Measurements from ENCODE around the gene TTN. TPM values are rescaled to one million over a fixed set of nuclear protein-coding genes. Genes with fewer than 3 reads are reported as not detected.

The TTN gene
- total RNA-seq, 3 donors from 2014 or later: 1.3 to 8.6 (median 2.1) TPM

DNA sequence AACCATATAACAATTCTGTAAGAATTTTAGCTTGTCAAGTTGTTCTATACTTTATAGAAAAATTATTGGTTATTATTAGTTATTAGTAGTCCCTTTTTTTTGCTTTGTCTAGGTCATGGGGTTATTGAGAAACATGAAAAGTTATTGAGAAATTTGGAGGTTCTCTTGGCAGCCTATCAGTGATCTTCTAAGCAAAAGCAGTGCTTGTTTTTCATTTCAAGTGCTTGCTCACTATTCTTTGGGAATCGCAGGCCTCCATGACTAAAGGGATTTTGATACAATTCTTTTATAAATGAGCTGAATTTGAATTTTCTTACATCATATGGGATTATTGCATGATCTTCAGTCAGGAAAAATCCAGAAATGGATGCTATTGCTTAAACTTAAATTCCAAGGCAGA is 301.1 kb downstream of the TTN start:
- intact Hi-C loops (cut with DNase I, micrococcal nuclease): no loop called here
- ATAC-seq (no peak), DNase-seq (no peak)
- Histone ChIP-seq H3K36me3 (ENCODE audit: low read depth) (no peaks in the 10 kb centered on the region), H3K4me1 (ENCODE audit: low read depth) (no peaks in the 10 kb centered on the region), H3K9me3 (no peaks in the 10 kb centered on the region), H3K4me3 (no peak overlapping the region)
- TF ChIP-seq, protein P1, sequence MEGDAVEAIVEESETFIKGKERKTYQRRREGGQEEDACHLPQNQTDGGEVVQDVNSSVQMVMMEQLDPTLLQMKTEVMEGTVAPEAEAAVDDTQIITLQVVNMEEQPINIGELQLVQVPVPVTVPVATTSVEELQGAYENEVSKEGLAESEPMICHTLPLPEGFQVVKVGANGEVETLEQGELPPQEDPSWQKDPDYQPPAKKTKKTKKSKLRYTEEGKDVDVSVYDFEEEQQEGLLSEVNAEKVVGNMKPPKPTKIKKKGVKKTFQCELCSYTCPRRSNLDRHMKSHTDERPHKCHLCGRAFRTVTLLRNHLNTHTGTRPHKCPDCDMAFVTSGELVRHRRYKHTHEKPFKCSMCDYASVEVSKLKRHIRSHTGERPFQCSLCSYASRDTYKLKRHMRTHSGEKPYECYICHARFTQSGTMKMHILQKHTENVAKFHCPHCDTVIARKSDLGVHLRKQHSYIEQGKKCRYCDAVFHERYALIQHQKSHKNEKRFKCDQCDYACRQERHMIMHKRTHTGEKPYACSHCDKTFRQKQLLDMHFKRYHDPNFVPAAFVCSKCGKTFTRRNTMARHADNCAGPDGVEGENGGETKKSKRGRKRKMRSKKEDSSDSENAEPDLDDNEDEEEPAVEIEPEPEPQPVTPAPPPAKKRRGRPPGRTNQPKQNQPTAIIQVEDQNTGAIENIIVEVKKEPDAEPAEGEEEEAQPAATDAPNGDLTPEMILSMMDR (IDR thresholded peaks at IDR 0.05): no peak

DNA sequence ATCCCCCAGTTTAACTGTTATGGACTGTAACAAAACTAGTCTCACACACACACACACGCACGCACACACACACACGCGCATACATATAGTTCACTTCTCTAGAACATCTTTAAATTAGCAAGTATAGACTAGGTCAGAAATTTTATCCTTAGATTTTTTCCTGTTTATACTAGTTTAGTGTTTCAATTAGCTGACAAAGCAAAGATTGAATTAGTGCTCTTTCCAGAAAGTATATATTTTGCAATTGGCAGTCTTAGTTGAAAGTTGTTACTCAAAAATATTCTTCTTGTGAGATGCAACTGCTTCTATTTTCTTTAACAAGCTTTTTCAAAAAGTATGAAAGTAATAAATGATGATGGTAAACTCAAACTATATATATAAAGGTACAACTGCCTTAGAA is 304.5 kb downstream of the TTN start:
- H3K36me3 ChIP-seq (ENCODE audit: low read depth): no peaks in the 10 kb centered on the region

DNA sequence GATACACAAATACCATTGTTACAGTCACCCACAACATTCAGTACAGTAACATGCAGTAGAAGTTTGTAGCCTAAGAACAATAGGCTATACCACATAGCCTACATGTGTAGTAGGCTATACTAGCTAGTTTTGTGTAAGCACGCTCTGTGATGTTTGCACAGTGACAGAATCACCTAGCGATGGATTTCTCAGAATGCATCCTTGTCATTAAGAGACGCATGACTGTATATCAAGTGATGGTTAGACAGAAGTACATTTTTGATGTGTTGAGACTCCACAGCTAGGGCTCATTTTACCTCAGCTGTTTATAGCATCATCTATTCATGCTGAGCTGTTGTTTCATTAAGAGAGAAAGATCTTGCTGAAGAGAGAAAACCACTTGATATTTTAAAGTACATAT is 307.6 kb downstream of the TTN start:
- DNase-seq (no peak), ATAC-seq (no peak)
- intact Hi-C loops (cut with DNase I, micrococcal nuclease): no loop called here
- Histone ChIP-seq H3K4me3 (no peak overlapping the region), H3K4me1 (ENCODE audit: low read depth) (peaks cover 17% of the 10 kb centered on the region), H3K36me3 (ENCODE audit: low read depth) (no peaks in the 10 kb centered on the region), H3K9me3 (no peaks in the 10 kb centered on the region)
- TF ChIP-seq, protein P1 (IDR thresholded peaks at IDR 0.05): no peak

More for the DNA sequence above, 304.5 kb downstream of the TTN start:
- no peak for DNase-seq
- intact Hi-C loops (cut with DNase I, micrococcal nuclease): no loop called here
- H3K4me3 ChIP-seq: no peak overlapping the region
- H3K9me3 ChIP-seq: no peaks in the 10 kb centered on the region
- ATAC-seq: no peak
- H3K4me1 ChIP-seq (ENCODE audit: low read depth): no peaks in the 10 kb centered on the region
- TF ChIP-seq, protein P1 (IDR thresholded peaks at IDR 0.05): no peak

DNA sequence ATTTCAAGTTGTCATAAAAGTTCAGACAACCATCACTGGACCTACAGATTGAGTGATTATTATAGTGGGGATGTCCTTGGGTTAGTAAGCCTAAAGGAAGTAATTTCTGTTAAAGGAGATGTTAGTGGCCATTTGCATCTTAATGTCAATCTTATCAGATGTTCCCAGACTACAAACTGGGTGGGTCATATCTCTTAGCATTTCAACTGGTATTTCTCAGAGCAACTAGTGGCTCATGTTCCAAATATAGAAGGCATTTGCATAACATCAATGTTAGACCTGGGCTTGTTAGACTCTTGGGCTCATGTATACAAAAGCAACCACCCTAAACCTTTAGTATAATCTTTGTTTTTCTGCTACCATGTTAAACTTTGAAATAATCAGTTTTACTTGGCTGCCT is 309.1 kb downstream of the TTN start:
- intact Hi-C loops (cut with DNase I, micrococcal nuclease): no loop called here
- Histone ChIP-seq H3K9me3 (no peaks in the 10 kb centered on the region), H3K4me3 (no peak overlapping the region), H3K4me1 (ENCODE audit: low read depth) (peaks cover 17% of the 10 kb centered on the region), H3K36me3 (ENCODE audit: low read depth) (no peaks in the 10 kb centered on the region)
- ATAC-seq (no peak), DNase-seq (no peak)
- TF ChIP-seq, protein P1 (IDR thresholded peaks at IDR 0.05): no peak

DNA sequence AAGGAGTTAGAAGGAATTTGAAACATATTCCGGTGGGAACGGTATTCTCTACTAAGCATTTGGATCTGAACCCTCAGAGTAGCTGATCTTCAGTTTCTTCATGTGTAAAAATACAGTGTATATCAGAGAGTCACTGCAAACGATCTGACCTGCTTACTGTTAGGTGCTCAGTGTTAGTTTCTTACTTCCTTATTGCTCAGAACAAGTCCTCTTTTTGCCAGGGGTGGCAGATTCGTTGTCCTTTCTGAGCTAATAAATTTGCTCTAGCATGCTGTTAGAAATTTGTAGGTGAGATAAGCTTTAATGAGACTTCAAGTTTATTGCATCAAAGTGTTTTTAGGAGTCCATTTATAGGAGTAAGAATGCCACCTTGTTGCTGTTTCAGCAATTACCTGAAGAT is 311.2 kb downstream of the TTN start:
- H3K9me3 ChIP-seq: no peaks in the 10 kb centered on the region
- no peak overlapping the region for H3K4me3 ChIP-seq

More for the DNA sequence above, 311.2 kb downstream of the TTN start:
- Histone ChIP-seq H3K4me1 (ENCODE audit: low read depth) (peaks cover 17% of the 10 kb centered on the region), H3K36me3 (ENCODE audit: low read depth) (no peaks in the 10 kb centered on the region)
- DNase-seq (peak in 1 of 3 donors; percentile 28), ATAC-seq (peak; percentile 96)
- TF ChIP-seq, protein P1 (IDR thresholded peaks at IDR 0.05): no peak
- intact Hi-C loops (cut with DNase I, micrococcal nuclease): no loop called here
